Jurkat, Clone E6-1 (cell line): ENCODE data around the gene ATXN7.

ENCODE experiments used
- DNase-seq: peaks from one replicate; pipeline ENCODE4 v3.0.0-alpha.2; 2011; ENCODE audit warnings: low read depth, low spot score
- H3K4me3 ChIP-seq: 2 replicates; pipeline ENCODE4 v1.5.1; 2011; ENCODE audit warnings: mild to moderate bottlenecking, low read length, control low read depth, moderate library complexity

The ATXN7 gene

GRCh38 chr3:63954182-63954581 lies 90.5 kb downstream of the ATXN7 start:
- H3K4me3 ChIP-seq, result no peak overlapping the region
- DNase-seq, result no peak

DNA sequence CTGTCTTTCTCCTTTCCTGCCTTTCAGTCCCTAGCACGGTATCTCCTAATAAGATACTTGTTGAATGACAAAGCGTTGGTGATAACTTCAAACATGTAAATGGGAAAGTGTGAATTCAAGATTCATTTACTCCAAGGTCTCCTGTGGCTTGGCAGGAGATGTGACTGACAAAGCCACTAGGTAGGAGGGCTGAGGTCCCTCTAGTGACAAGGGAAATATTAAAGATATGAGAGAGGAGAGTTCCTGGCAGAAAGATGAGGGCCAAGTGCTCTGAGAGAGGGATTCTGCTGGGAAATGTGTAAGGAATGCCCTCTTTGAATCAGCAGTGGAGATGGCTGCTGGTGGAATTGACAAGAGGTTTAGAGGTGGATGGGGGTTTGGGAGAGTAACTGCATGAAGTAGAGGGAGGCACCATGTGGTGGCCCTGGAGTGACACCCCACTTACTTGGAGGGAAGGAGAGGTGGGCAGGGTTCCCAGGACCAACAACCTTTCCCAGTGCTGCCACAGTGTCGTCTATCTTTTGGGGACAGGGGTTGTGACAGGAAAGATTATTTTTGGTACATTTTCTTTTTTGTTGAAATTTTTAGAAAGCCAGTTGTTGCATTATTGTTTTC lies 91.5 kb downstream of the ATXN7 start:
- H3K4me3 ChIP-seq, result no peak overlapping the region
- DNase-seq, result no peak

- H3K4me3 ChIP-seq, result no peak overlapping the region
- DNase-seq, result no peak
Observed at GRCh38 chr3:63955830-63956545, 92.3 kb downstream of the ATXN7 start.

- H3K4me3 ChIP-seq, result no peak overlapping the region
- no peak for DNase-seq
Observed at GRCh38 chr3:63959146-63959545, 95.5 kb downstream of the ATXN7 start.

DNA sequence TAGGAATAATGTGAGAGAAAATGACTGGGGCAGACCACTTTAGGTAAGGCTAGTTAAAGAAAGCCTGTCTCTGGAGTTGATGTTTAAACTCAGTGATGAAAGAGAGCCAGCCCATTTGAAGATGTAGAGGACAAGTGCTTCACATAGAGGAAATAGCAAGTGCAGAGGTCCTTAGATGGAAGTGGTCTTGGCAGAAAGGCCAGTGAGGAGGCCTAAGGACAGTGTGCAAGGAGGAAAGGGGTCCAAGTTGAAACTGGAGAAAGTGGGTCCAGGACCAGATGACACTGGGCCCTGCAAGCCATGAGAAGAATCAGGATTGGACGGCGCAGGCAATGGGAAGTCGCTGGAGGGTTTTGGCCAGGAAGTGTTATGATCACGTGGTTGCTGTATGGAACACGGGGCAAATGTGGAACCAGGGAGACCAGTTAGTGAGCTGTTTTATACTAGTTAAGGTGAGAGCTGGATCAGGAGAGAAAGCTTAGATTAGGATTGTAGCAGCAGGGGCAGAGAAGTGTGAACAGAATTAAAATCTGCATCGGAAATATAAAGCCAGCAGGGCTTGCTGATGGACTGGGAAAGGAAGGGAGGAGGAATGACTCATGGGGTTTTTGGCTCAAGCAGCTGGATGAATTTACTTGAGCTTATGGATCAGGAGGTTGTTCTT lies 96.5 kb downstream of the ATXN7 start:
- H3K4me3 ChIP-seq, result no peak overlapping the region
- no peak for DNase-seq

GRCh38 chr3:63961891-63962290 lies 98.2 kb downstream of the ATXN7 start:
- H3K4me3 ChIP-seq, result no peak overlapping the region
- DNase-seq, result peak; percentile 68

- H3K4me3 ChIP-seq, result no peak overlapping the region
- DNase-seq, result no peak
Observed at GRCh38 chr3:63963496-63963895, 99.8 kb downstream of the ATXN7 start.

DNA sequence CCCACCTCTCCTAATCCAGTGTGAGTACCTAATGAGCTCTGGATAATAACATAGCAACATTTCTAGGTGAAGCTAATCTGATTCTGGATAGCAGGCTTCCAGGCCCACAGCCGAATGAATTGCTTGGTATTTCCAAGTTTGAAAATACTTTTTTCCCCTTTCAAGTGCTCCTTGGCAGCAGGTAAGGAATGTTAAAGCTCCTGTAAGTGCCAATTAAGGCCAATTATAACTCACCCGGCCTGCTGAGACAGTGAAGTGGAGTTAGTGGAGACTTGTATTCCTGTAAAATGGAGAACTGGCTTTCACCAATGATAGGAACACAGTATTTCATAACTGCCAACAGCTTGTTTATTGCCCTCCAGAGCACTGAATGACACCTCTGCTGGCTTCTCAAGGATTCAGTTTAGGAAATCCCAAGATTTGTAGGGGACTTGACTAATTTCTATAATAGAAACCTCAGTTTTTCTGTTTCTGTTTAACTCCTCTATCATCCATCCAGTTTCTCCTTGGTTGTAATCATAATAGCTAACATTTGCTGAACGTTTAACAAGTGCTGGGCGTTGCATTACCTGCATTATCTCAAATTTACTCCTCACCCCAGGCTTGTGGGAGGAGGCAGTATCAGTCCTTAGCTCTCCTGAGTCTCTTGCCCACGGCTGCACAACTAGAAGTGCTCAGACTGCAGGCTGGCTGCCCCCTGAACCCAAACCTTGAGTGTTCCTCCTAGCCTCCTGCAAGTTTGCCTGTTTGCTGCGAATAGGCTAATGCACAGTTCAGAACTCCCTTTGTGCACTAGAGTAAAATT lies 101.2 kb downstream of the ATXN7 start:
- no peak overlapping the region for H3K4me3 ChIP-seq
- no peak for DNase-seq

DNA sequence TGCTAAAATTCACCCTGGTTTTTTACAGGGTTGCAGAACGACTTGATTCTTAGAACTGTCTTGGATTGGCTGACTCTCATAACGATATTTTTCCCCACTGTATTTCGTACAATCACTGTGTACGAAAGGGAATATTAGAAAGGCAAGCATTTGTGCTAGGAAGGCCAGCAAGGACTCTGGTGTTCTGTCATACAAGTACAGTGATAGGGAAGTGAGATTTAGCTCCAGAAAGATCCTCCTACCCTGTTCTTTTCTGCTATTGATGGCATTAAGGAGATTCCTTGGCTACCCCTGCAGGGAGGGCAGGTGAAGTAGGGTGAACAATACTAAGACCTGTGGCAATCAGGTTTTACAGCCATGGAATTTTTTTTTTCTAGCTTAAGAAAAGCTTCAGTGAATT lies 102.3 kb downstream of the ATXN7 start:
- H3K4me3 ChIP-seq, result no peak overlapping the region
- no peak for DNase-seq

GRCh38 chr3:63966871-63967270 lies 103.2 kb downstream of the ATXN7 start:
- no peak overlapping the region; the same call in 1 of the 2 replicates for H3K4me3 ChIP-seq
- no peak for DNase-seq

- peak; percentile 93 for DNase-seq
- peak overlapping the region; percentile 68 for H3K4me3 ChIP-seq
Observed at GRCh38 chr3:63967675-63968611, 104.3 kb downstream of the ATXN7 start.

DNA sequence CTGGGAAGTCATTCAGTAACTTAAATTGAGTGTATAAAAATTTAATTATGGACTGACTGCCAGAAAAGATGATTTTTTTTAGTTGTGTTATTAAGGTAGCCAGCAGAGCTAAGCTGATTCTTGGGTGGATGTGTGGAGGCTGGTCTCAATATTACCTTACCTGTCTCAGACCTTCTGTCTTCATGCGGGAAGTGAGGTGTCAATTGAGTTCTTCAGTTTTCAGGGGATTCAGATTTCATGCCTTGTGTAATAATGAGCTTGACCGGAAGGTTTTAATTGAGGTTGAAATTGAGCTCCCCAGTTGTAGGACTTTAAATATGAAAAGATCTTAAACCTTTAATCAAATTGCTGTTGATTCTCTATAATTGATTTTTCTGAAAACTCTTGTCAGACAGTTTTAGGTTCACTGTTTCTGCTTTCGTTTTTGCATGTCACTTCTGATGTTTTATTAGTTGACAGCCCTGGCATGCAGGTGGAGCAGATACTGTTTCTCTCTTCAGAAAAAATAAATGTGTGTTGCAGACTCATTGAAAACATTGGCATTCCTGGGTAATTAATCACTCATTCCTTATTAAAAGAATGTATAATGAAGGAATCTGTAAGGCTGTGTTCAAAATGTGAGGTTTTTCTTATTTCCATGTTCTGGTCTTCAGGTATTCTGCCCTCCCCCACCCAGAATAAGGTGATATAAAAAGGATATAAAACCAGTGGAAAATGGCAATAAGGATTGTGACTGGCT lies 105.1 kb downstream of the ATXN7 start:
- DNase-seq, result no peak

GRCh38 chr3:63969876-63970275 lies 106.2 kb downstream of the ATXN7 start:
- no peak overlapping the region for H3K4me3 ChIP-seq
- DNase-seq, result no peak

More for the DNA sequence above, 105.1 kb downstream of the ATXN7 start:
- peak overlapping the region; percentile 68 for H3K4me3 ChIP-seq

DNA sequence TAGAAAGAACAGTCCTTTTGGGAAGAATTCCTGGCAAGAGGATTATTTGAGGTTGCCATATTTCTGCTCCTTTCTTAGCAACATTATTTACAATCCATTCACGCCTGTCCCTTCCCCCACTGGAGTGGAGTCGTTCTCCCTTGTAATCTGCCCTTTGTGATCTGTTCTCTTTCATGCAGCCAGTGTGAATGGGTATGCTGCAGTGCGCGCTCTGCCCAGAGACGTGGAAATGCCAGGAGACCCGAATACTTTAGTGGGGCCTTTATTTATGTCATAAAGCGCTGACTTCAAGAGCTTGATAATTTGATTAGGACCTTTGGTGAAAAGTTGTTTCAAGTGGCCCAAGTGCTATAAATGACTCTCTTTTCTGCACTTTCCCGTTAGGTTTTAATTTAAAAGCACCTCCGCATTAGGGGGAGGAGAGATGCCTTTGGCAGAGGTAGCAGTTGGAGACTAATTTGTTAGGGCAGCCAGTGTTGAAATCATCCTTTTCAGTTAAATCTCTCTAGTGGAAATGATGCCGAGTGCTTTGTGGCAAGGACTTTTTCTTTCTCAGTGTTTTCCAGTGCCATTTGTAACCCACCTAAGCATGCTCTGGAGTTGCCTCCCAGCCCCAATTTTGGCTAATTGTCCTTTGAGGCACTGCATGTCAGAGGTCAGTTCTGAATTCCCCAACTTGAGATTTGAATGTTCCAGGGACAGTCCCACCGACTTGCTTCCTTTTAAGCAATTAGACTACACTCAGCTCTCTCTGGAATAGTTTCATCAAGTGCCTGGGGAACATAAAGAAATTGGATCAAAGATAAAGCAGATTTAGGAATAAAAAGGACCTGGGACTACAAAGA lies 107.2 kb downstream of the ATXN7 start:
- H3K4me3 ChIP-seq, result no peak overlapping the region
- no peak for DNase-seq

DNA sequence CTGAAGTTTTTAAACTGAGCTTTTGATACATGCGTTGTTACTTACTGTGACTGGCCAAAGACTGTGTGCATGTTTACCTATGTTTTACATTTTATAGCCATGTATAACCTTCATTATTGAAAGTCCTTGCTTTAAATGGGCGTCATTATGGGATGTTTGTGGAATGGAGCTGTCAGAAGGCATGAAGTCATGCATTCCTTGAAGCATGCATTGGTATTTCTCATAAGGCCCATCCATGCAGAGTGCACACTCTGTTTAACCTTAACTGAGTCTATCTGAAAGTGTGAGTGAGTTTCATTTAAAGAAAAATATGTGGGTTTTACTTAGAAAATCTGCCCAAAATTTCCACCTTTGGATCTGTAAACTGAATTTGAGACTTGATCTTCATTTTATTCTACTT lies 108.5 kb downstream of the ATXN7 start:
- DNase-seq, result no peak
- no peak overlapping the region for H3K4me3 ChIP-seq

- DNase-seq, result no peak
- H3K4me3 ChIP-seq, result no peak overlapping the region
Observed at GRCh38 chr3:63972987-63973386, 109.3 kb downstream of the ATXN7 start.

GRCh38 chr3:63973406-63973805 lies 109.7 kb downstream of the ATXN7 start:
- H3K4me3 ChIP-seq, result no peak overlapping the region
- DNase-seq, result no peak
